SK-N-MC (cell line): Measurements from ENCODE around the gene JAZF1.

ENCODE experiments used
- EZH2 ChIP-seq: fragments of 200-600 bp; sonication (generic); IDR thresholded peaks from one replicate; pipeline ENCODE4 v1.6.1; 2017; ENCODE audit warnings: antibody characterized with exemption
- FOXP2 ChIP-seq: optimal IDR thresholded peaks from 2 replicates; pipeline ENCODE3; 2011; ENCODE audit warnings: mild to moderate bottlenecking, moderate library complexity; ENCODE audit not compliant: insufficient read depth; ENCODE audit errors: extremely low read length, control extremely low read depth
- POLR2AphosphoS5 ChIP-seq: IDR thresholded peaks from 2 replicates; pipeline ENCODE4 v1.6.1; 2012; ENCODE audit warnings: mild to moderate bottlenecking, low read depth, low read length, borderline replicate concordance

GRCh38 chr7:28179120-28180030, 1.2 kb downstream of the JAZF1 start:
- TF ChIP-seq EZH2 (no peak), POLR2AphosphoS5 (no peak), FOXP2 (no peak)
